HG02870 (cell line): ENCODE results near the gene PXDN.

Experiments
- ATAC-seq: cut with Tn5 transposase; IDR thresholded peaks from one replicate; pipeline ENCODE4 v1.9.1; 2021; ENCODE audit warnings: mild to moderate bottlenecking, moderate library complexity; ENCODE audit not compliant: unreplicated experiment

The PXDN gene

GRCh38 chr2:1618974-1619373 is 125.3 kb downstream of the PXDN start:
- ATAC-seq = no peak

GRCh38 chr2:1618191-1618961 is 125.9 kb downstream of the PXDN start:
- no peak for ATAC-seq

- ATAC-seq = no peak
Measured at GRCh38 chr2:1617425-1618021, 126.8 kb downstream of the PXDN start.

GRCh38 chr2:1614564-1614963 is 129.8 kb downstream of the PXDN start:
- ATAC-seq = peak; percentile 88

- ATAC-seq = no peak
Measured at GRCh38 chr2:1613731-1614354, 130.5 kb downstream of the PXDN start.

- no peak for ATAC-seq
Measured at GRCh38 chr2:1613078-1613445, 131.3 kb downstream of the PXDN start.

- ATAC-seq = no peak
Measured at GRCh38 chr2:1612391-1613077, 131.8 kb downstream of the PXDN start.

GRCh38 chr2:1611886-1612285 is 132.4 kb downstream of the PXDN start:
- ATAC-seq = no peak

- ATAC-seq = no peak
Measured at GRCh38 chr2:1610096-1610485, 134.2 kb downstream of the PXDN start.

- no peak for ATAC-seq
Measured at GRCh38 chr2:1609485-1610095, 134.7 kb downstream of the PXDN start.

- no peak for ATAC-seq
Measured at GRCh38 chr2:1609040-1609439, 135.3 kb downstream of the PXDN start.

- ATAC-seq = no peak
Measured at GRCh38 chr2:1607971-1608688, 136.2 kb downstream of the PXDN start.

GRCh38 chr2:1607236-1607920 is 136.9 kb downstream of the PXDN start:
- no peak for ATAC-seq

GRCh38 chr2:1606421-1607235 is 137.7 kb downstream of the PXDN start:
- peak; percentile 73 for ATAC-seq

- no peak for ATAC-seq
Measured at GRCh38 chr2:1606046-1606400, 138.3 kb downstream of the PXDN start.

GRCh38 chr2:1605102-1606045 is 138.9 kb downstream of the PXDN start:
- ATAC-seq = no peak

- ATAC-seq = no peak
Measured at GRCh38 chr2:1603521-1603920, 140.8 kb downstream of the PXDN start.

GRCh38 chr2:1603059-1603458 is 141.3 kb downstream of the PXDN start:
- no peak for ATAC-seq
